B cell (primary cell): Measurements from ENCODE around the gene ATP10A. TPM values are rescaled to one million over a fixed set of nuclear protein-coding genes. Genes with fewer than 3 reads are reported as not detected.

ENCODE experiments used
- ATAC-seq: fragments of 200-7000 bp; cut with Tn5 transposase; one replicate; pipeline ENCODE4 v1.10.0; 2021; ENCODE audit warnings: low read depth, mild to moderate bottlenecking, moderate number of reproducible peaks, moderate library complexity
- CTCF ChIA-PET: fragments of 350-600 bp; sonication (Branson Sonifier 250); formaldehyde crosslinking; loops from one replicate; lab custom pipeline; 2021; ENCODE audit warnings: antibody characterized with exemption, inconsistent platforms; lab: Charles Lee
- POLR2A ChIA-PET: fragments of 350-600 bp; sonication (Branson Sonifier 250); formaldehyde crosslinking; loops from one replicate; lab custom pipeline; 2021; ENCODE audit warnings: antibody characterized with exemption; lab: Charles Lee
- DNase-seq: peaks from one replicate; pipeline ENCODE4 v3.0.0; 2013
- H2AFZ ChIP-seq: 2 replicates; pipeline ENCODE4 v1.6.1; 2012; ENCODE audit warnings: mild to moderate bottlenecking, low read depth, low read length; ENCODE audit not compliant: insufficient read depth, poor library complexity, severe bottlenecking
- H3K27ac ChIP-seq, 2 donors: 1 replicate in 1 of 2; 2 replicates in 1 of 2; pipeline ENCODE4 v1.5.1; 2012 to 2013; ENCODE audit warnings: low read length in 2 of 2, mild to moderate bottlenecking in 2 of 2, moderate library complexity in 1 of 2
- H3K27me3 ChIP-seq, 4 experiments: fragments of 200-600 bp in 1 of 4; sonication (generic) in 1 of 4; replicated peaks in 1 of 4; 1 replicate in 2 of 4; 2 replicates in 2 of 4; pipeline versions ENCODE4 v1.6.1 to v1.7.0; 2013 to 2016; ENCODE audit warnings: low read length in 3 of 4, mild to moderate bottlenecking in 2 of 4, mixed read lengths in 1 of 4, moderate library complexity in 1 of 4; ENCODE audit not compliant: insufficient read depth in 4 of 4, control insufficient read depth in 3 of 4; ENCODE audit errors: control extremely low read depth in 1 of 4
- H3K36me3 ChIP-seq, 2 experiments: replicated peaks in 1 of 2; 1 replicate in 1 of 2; 2 replicates in 1 of 2; pipeline versions ENCODE4 v1.6.1 to v1.7.1; 2013; ENCODE audit warnings: low read length in 1 of 2; ENCODE audit not compliant: insufficient read depth in 2 of 2, control insufficient read depth in 1 of 2; ENCODE audit errors: control extremely low read depth in 1 of 2, extremely low read depth in 1 of 2
- H3K4me1 ChIP-seq, 2 donors: fragments of 200-600 bp in 1 of 2; sonication (generic) in 1 of 2; 1 replicate in 1 of 2; 2 replicates in 1 of 2; pipeline versions ENCODE4 v1.5.1 to v1.6.1; 2013 to 2017; ENCODE audit warnings: low read length in 2 of 2; ENCODE audit not compliant: control insufficient read depth in 2 of 2, insufficient read depth in 2 of 2
- H3K4me2 ChIP-seq: replicated peaks from 2 replicates; pipeline ENCODE3; 2012; ENCODE audit warnings: mild to moderate bottlenecking, low read depth, low read length; ENCODE audit not compliant: poor library complexity, severe bottlenecking
- H3K4me3 ChIP-seq, 5 experiments: fragments of 200-600 bp in 1 of 5; sonication (generic) in 1 of 5; 1 replicate in 3 of 5; 2 replicates in 2 of 5; pipeline versions ENCODE4 v1.5.1 to v1.7.0; 2011 to 2016; ENCODE audit warnings: low read length in 4 of 5, mild to moderate bottlenecking in 4 of 5, low read depth in 2 of 5, control low read depth in 1 of 5, moderate library complexity in 1 of 5; ENCODE audit not compliant: insufficient read depth in 1 of 5; ENCODE audit errors: control extremely low read depth in 1 of 5, extremely low read depth in 1 of 5
- H3K79me2 ChIP-seq: fragments of 200-600 bp; sonication (generic); one replicate; pipeline ENCODE4 v1.6.0; 2016; ENCODE audit warnings: low read length; ENCODE audit not compliant: control insufficient read depth, insufficient read depth
- H3K9ac ChIP-seq: fragments of 200-600 bp; sonication (generic); 2 replicates; pipeline ENCODE4 v1.6.1; 2017; ENCODE audit warnings: mild to moderate bottlenecking, low read length, moderate library complexity
- H3K9me3 ChIP-seq, 3 donors: one replicate each; pipeline versions ENCODE4 v1.6.1 to v1.7.1; 2013; ENCODE audit warnings: low read length in 2 of 3; ENCODE audit not compliant: control insufficient read depth in 2 of 3, insufficient read depth in 1 of 3; ENCODE audit errors: control extremely low read depth in 1 of 3
- H4K20me1 ChIP-seq: 2 replicates; pipeline ENCODE4 v1.6.0; 2012; ENCODE audit warnings: mild to moderate bottlenecking, low read length; ENCODE audit not compliant: insufficient read depth, control insufficient read depth, poor library complexity, severe bottlenecking
- H3K27ac Mint-ChIP-seq: one replicate; pipeline ENCODE4 v1.8.0; 2021; ENCODE audit warnings: mixed read lengths
- H3K27me3 Mint-ChIP-seq: one replicate; pipeline ENCODE4 v1.8.0; 2021; ENCODE audit warnings: mixed read lengths
- H3K4me1 Mint-ChIP-seq: one replicate; pipeline ENCODE4 v1.8.0; 2021; ENCODE audit warnings: mixed read lengths
- H3K4me3 Mint-ChIP-seq: one replicate; pipeline ENCODE4 v1.8.0; 2021; ENCODE audit warnings: mixed read lengths
- H3K9me3 Mint-ChIP-seq: one replicate; pipeline ENCODE4 v1.8.0; 2022; ENCODE audit warnings: mixed read lengths; ENCODE audit not compliant: insufficient read depth
- EZH2 ChIP-seq: IDR thresholded peaks from 2 replicates; pipeline ENCODE4 v1.6.1; 2012; ENCODE audit warnings: borderline replicate concordance, low read depth, mild to moderate bottlenecking, moderate library complexity, low read length; ENCODE audit not compliant: insufficient read depth, poor library complexity, severe bottlenecking
- WGBS: methylation state at CpG from one replicate; pipeline ENCODE4 v1.1.5; 2013; ENCODE audit warnings: missing lambda C conversion rate; ENCODE audit not compliant: insufficient coverage; 5-methylcytosine and 5-hydroxymethylcytosine counted together
- intact Hi-C: fragments of 100-400 bp; cut with micrococcal nuclease; formaldehyde crosslinking; loops from one replicate; pipeline ENCODE4 v1.10.0; 2022
- polyA plus RNA-seq: library from polyadenylated mRNA; depleted of rRNA; stranded (reverse); fragments of >200 nt; gene quantifications from 2 replicates; pipeline ENCODE4 v1.2.3, GENCODE V29; 2012
- total RNA-seq, 2 donors: library from RNA; stranded (reverse); fragments of 120-200 nt in 1 of 2; gene quantifications; 1 replicate in 1 of 2; 2 replicates in 1 of 2; pipeline versions ENCODE4 v1.2.3 to v1.2.4, GENCODE V29; 2013 to 2022
- TF ChIP-seq, protein P1 (sequence below): fragments of 200-600 bp; IDR thresholded peaks from one replicate; pipeline ENCODE4 v1.8.0; 2022; ENCODE audit warnings: antibody characterized with exemption, mild to moderate bottlenecking

The ATP10A gene
- total and polyA plus RNA-seq, 2 donors (not counting 1 experiment from before 2014, with no cell fraction given) = 0.21 to 0.22 TPM

DNA sequence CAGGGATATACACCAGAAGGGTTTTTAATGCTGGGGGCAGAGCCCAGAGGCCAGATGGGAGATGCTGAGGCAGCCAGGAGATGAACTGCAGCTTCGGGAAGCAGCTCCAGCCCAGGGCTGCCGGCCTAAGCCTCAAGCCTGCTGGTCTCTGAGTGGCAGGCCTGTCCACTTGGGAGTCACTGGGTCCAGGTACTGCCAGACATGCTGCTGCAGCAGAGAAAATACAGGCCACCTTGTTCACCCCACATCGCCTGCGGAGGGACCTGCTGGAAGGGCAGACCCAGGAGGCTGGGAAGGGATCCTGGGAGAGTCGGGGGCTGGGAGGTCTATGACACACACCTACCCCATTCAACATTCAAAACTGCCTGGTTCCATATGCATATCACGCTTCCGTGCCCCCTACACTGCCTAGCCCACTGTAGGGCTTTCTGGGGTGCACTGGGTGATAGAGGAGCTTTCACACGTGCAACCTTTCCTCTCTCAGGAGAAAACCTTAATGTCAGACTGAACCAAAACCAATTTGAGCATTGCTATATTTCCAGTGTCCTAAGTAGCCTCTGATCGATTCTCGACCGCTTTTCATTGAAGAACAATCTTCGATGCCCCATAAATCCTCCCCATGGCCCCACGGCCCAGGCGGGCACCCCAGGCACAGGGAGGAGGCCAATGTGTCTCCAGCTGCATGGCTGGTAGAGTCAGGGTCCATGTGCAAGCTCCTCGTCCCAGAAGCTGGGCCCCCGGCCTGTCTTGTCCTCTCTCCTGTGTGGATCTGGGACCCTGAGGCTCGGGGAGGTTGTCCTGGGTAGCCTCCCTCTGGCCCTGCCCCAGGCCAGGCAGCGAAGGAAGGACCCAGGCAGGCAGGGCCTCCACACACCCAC, 147.4 kb downstream of the ATP10A start:
- Histone ChIP-seq H3K79me2 (no peaks in the 10 kb centered on the region), H3K9ac (no peak overlapping the region), H3K27me3 (peaks cover 0 to 16% (median 0%) of the 10 kb centered on the region in 4 experiments), H3K4me1 (peaks cover 9 to 10% of the 10 kb centered on the region in 2 donors), H3K4me3 (no peak overlapping the region), H3K9me3 (peaks cover 0 to 3% (median 0%) of the 10 kb centered on the region in 3 donors), H2AFZ (no peak overlapping the region), H3K36me3 (no peaks in the 10 kb centered on the region), H4K20me1 (no peaks in the 10 kb centered on the region), H3K4me2 (no peak overlapping the region), H3K27ac (no peak overlapping the region)
- TF ChIP-seq, protein P1, sequence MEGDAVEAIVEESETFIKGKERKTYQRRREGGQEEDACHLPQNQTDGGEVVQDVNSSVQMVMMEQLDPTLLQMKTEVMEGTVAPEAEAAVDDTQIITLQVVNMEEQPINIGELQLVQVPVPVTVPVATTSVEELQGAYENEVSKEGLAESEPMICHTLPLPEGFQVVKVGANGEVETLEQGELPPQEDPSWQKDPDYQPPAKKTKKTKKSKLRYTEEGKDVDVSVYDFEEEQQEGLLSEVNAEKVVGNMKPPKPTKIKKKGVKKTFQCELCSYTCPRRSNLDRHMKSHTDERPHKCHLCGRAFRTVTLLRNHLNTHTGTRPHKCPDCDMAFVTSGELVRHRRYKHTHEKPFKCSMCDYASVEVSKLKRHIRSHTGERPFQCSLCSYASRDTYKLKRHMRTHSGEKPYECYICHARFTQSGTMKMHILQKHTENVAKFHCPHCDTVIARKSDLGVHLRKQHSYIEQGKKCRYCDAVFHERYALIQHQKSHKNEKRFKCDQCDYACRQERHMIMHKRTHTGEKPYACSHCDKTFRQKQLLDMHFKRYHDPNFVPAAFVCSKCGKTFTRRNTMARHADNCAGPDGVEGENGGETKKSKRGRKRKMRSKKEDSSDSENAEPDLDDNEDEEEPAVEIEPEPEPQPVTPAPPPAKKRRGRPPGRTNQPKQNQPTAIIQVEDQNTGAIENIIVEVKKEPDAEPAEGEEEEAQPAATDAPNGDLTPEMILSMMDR = no peak
- TF ChIP-seq EZH2 = no peak
- ChIA-PET POLR2A (no interaction called here), CTCF (no interaction called here)
- Mint-ChIP-seq H3K27ac (no peak overlapping the region), H3K9me3 (no peaks in the 10 kb centered on the region), H3K4me3 (no peak overlapping the region), H3K4me1 (peaks cover 10% of the 10 kb centered on the region), H3K27me3 (no peaks in the 10 kb centered on the region)
- no peak for DNase-seq
- intact Hi-C loops = no loop called here
- ATAC-seq = no peak
- WGBS = 97% methylated on average over 16 of the region's 18 CpGs

DNA sequence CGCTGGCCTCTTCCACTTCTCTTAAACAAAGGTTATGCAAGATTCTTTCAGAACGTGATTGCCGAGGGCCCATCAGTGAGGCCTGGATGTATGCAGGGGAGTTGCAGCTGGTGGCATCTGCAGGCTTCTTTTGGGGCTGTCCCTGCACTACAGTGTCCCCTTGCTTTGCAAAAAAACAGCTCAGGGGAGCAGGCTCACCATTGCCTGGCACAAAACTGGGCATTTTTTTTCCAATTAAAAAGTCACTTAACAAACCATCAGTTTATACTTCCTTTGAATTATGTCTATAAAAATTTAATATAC, 148.6 kb downstream of the ATP10A start:
- no peak overlapping the region for H3K9ac ChIP-seq
- H3K4me1 Mint-ChIP-seq = peaks cover 10% of the 10 kb centered on the region
- peaks cover 9 to 10% of the 10 kb centered on the region in 2 donors for H3K4me1 ChIP-seq
- WGBS = 81% methylated on average over 3 of the region's 3 CpGs
- ATAC-seq = no peak
- no peak overlapping the region for H3K4me3 ChIP-seq
- H3K36me3 ChIP-seq = no peaks in the 10 kb centered on the region
- ChIA-PET CTCF (no interaction called here), POLR2A (no interaction called here)
- H3K9me3 ChIP-seq = peaks cover 0 to 3% (median 0%) of the 10 kb centered on the region in 3 donors
- no peaks in the 10 kb centered on the region for H3K9me3 Mint-ChIP-seq
- intact Hi-C loops = no loop called here
- H3K27me3 Mint-ChIP-seq = peaks cover 3% of the 10 kb centered on the region
- H2AFZ ChIP-seq = no peak overlapping the region
- no peak for TF ChIP-seq EZH2
- H3K79me2 ChIP-seq = no peaks in the 10 kb centered on the region
- H3K27ac ChIP-seq = no peak overlapping the region
- no peak for DNase-seq
- H4K20me1 ChIP-seq = no peaks in the 10 kb centered on the region
- H3K4me2 ChIP-seq = no peak overlapping the region
- H3K4me3 Mint-ChIP-seq = no peak overlapping the region
- peaks cover 0 to 13% (median 0%) of the 10 kb centered on the region in 4 experiments for H3K27me3 ChIP-seq
- H3K27ac Mint-ChIP-seq = no peak overlapping the region
